SJCRH30 (cell line): ENCODE results near the gene ALAD. TPM values are rescaled to one million over a fixed set of nuclear protein-coding genes. Genes with fewer than 3 reads are reported as not detected.
"Not testable (repeated sequence)": the region's sequence is repeated elsewhere in the genome, so short reads cannot be mapped to it uniquely, and the experiment has no call there.

Source experiments
- DNase-seq, 2 experiments: peaks; one replicate each; pipeline ENCODE4 v3.0.0-alpha.2; 2015 to 2020
- H3K27ac ChIP-seq: fragments of 250-450 bp; sonication (Bioruptor Pico); 2 replicates; pipeline ENCODE4 v1.5.1; 2020; ENCODE audit warnings: mild to moderate bottlenecking, moderate library complexity
- H3K27me3 ChIP-seq: fragments of 250-450 bp; sonication (Bioruptor Pico); 2 replicates; pipeline ENCODE4 v1.5.1; 2020; ENCODE audit warnings: mild to moderate bottlenecking, moderate library complexity
- H3K36me3 ChIP-seq: fragments of 250-450 bp; sonication (Bioruptor Pico); 2 replicates; pipeline ENCODE4 v1.5.1; 2020; ENCODE audit warnings: mild to moderate bottlenecking, moderate library complexity
- H3K4me1 ChIP-seq: fragments of 250-450 bp; sonication (Bioruptor Pico); 2 replicates; pipeline ENCODE4 v1.5.1; 2020; ENCODE audit warnings: mild to moderate bottlenecking, moderate library complexity
- H3K4me3 ChIP-seq: fragments of 250-450 bp; sonication (Bioruptor Pico); 2 replicates; pipeline ENCODE4 v1.5.1; 2020; ENCODE audit warnings: mild to moderate bottlenecking, moderate library complexity
- H3K9me3 ChIP-seq: fragments of 250-450 bp; sonication (Bioruptor Pico); replicated peaks from 2 replicates; pipeline ENCODE4 v1.5.1; 2020; ENCODE audit warnings: mild to moderate bottlenecking, moderate library complexity
- total RNA-seq: library from RNA; depleted of rRNA; stranded (reverse); fragments of >200 nt; shearing (Covaris generic); gene quantifications from 2 replicates; pipeline ENCODE4 v1.2.3, GENCODE V29; 2014

ALAD gene
- total RNA-seq, 1 experiment from 2014 or later = 13.3 TPM

- Histone ChIP-seq H3K36me3 (peaks cover 4% of the 10 kb centered on the region), H3K27ac (no peak overlapping the region), H3K4me3 (no peak overlapping the region), H3K4me1 (no peaks in the 10 kb centered on the region), H3K9me3 (no peaks in the 10 kb centered on the region), H3K27me3 (no peaks in the 10 kb centered on the region)
- no peak for DNase-seq
Observed at GRCh38 chr9:113388833-113389232, 12.3 kb downstream of the ALAD start.

GRCh38 chr9:113387560-113388230 lies 13.4 kb downstream of the ALAD start:
- Histone ChIP-seq H3K27ac (no peak overlapping the region), H3K4me3 (no peak overlapping the region), H3K9me3 (no peaks in the 10 kb centered on the region), H3K4me1 (no peaks in the 10 kb centered on the region), H3K36me3 (peaks cover 4% of the 10 kb centered on the region), H3K27me3 (no peaks in the 10 kb centered on the region)
- no peak for DNase-seq

- H3K27ac ChIP-seq = no peak overlapping the region
- DNase-seq = no peak
- H3K36me3 ChIP-seq = peaks cover 4% of the 10 kb centered on the region
Observed at GRCh38 chr9:113386571-113387393, 14.3 kb downstream of the ALAD start.

GRCh38 chr9:113381909-113382411 lies 19.1 kb downstream of the ALAD start:
- Histone ChIP-seq H3K4me1 (no peaks in the 10 kb centered on the region; the same call in 1 of the 2 replicates), H3K36me3 (no peaks in the 10 kb centered on the region), H3K27me3 (no peaks in the 10 kb centered on the region; the same call in 1 of the 2 replicates), H3K4me3 (no peak overlapping the region), H3K27ac (no peak overlapping the region), H3K9me3 (no peaks in the 10 kb centered on the region)
- no peak for DNase-seq

More at GRCh38 chr9:113386571-113387393, 14.3 kb downstream of the ALAD start:
- no peak overlapping the region for H3K4me3 ChIP-seq
- H3K9me3 ChIP-seq = no peaks in the 10 kb centered on the region
- H3K4me1 ChIP-seq = no peaks in the 10 kb centered on the region
- H3K27me3 ChIP-seq = no peaks in the 10 kb centered on the region

- H3K9me3 ChIP-seq, H3K27ac ChIP-seq, DNase-seq, H3K27me3 ChIP-seq, H3K4me1 ChIP-seq, H3K4me3 ChIP-seq, H3K36me3 ChIP-seq: not testable (repeated sequence)
Observed at GRCh38 chr9:113381441-113381840, 19.6 kb downstream of the ALAD start.

GRCh38 chr9:113380869-113381378 lies 20.2 kb downstream of the ALAD start:
- no peak for DNase-seq
- Histone ChIP-seq H3K9me3 (no peaks in the 10 kb centered on the region), H3K4me1 (no peaks in the 10 kb centered on the region; the same call in 1 of the 2 replicates), H3K36me3 (no peaks in the 10 kb centered on the region), H3K4me3 (no peak overlapping the region), H3K27ac (no peak overlapping the region), H3K27me3 (no peaks in the 10 kb centered on the region; the same call in 1 of the 2 replicates)

- H3K9me3 ChIP-seq, H3K36me3 ChIP-seq, H3K4me1 ChIP-seq, DNase-seq, H3K27me3 ChIP-seq, H3K4me3 ChIP-seq, H3K27ac ChIP-seq: not testable (repeated sequence)
Observed at GRCh38 chr9:113379829-113380210, 21.3 kb downstream of the ALAD start.

- not testable (repeated sequence) for DNase-seq, H3K27ac ChIP-seq, H3K27me3 ChIP-seq, H3K36me3 ChIP-seq, H3K9me3 ChIP-seq, H3K4me1 ChIP-seq, H3K4me3 ChIP-seq
Observed at GRCh38 chr9:113379094-113379828, 21.8 kb downstream of the ALAD start.

- no peak within 1 kb of the TSS for H3K27ac ChIP-seq
- H3K4me1 ChIP-seq = no peaks in the 10 kb centered on the region; the same call in 1 of the 2 replicates
- no peaks in the 10 kb centered on the region for H3K9me3 ChIP-seq
- DNase-seq = peak; percentile 60 to 69
- no peaks in the 10 kb centered on the region for H3K36me3 ChIP-seq
- no peaks in the 10 kb centered on the region; the same call in 1 of the 2 replicates for H3K27me3 ChIP-seq
- peak within 1 kb of the TSS; percentile 80 for H3K4me3 ChIP-seq
Observed at GRCh38 chr9:113376634-113377567, 24.2 kb downstream of the ALAD start, which contains the start of gene HDHD3. HDHD3 (minus strand) TSS chr9:113376986; CDS start chr9:113374354, 2,632 bp downstream.

GRCh38 chr9:113375057-113376023 lies 25.7 kb downstream of the ALAD start:
- no peak overlapping the region for H3K27ac ChIP-seq
- no peak overlapping the region for H3K4me3 ChIP-seq
- no peaks in the 10 kb centered on the region for H3K9me3 ChIP-seq
- no peaks in the 10 kb centered on the region; the same call in 1 of the 2 replicates for H3K27me3 ChIP-seq
- H3K4me1 ChIP-seq = no peaks in the 10 kb centered on the region
- H3K36me3 ChIP-seq = no peaks in the 10 kb centered on the region
- no peak for DNase-seq

GRCh38 chr9:113373676-113374392 lies 27.2 kb downstream of the ALAD start:
- DNase-seq = no peak
- Histone ChIP-seq H3K4me3 (no peak overlapping the region), H3K4me1 (no peaks in the 10 kb centered on the region), H3K36me3 (no peaks in the 10 kb centered on the region), H3K27me3 (no peaks in the 10 kb centered on the region), H3K9me3 (no peaks in the 10 kb centered on the region), H3K27ac (no peak overlapping the region)

GRCh38 chr9:113373256-113373655 lies 27.8 kb downstream of the ALAD start:
- Histone ChIP-seq H3K36me3 (no peaks in the 10 kb centered on the region), H3K4me3 (no peak overlapping the region), H3K27ac (no peak overlapping the region), H3K9me3 (no peaks in the 10 kb centered on the region), H3K4me1 (no peaks in the 10 kb centered on the region), H3K27me3 (no peaks in the 10 kb centered on the region)
- no peak for DNase-seq
